K562 (cell line): ENCODE measurements around the gene GMPR. TPM values are rescaled to one million over a fixed set of nuclear protein-coding genes. Genes with fewer than 3 reads are reported as not detected.
A peak's percentile ranks its signal among the peaks of the same experiment; 100 is the strongest.

Source experiments
- DPF2 ChIP-seq: fragments of 450-650 bp; IDR thresholded peaks from 2 replicates; pipeline ENCODE4 v1.6.1; 2016
- FOSL1 ChIP-seq: fragments of 200-800 bp; sonication (Bioruptor generic); conservative IDR thresholded peaks from 2 replicates; pipeline ENCODE4 v1.6.1; 2016; ENCODE audit warnings: missing genetic modification characterization, missing compliant biosample characterization
- NR4A1 ChIP-seq, 2 experiments: fragments of 250-450 bp in 1 of 2; fragments of 450-650 bp in 1 of 2; sonication (Bioruptor Pico) in 1 of 2; IDR thresholded peaks; 2 replicates each; pipeline versions ENCODE4 v1.4.0 to v1.6.1; 2016 to 2020; ENCODE audit warnings: mild to moderate bottlenecking in 2 of 2, missing compliant biosample characterization in 1 of 2, missing genetic modification characterization in 1 of 2, moderate library complexity in 1 of 2
- PML ChIP-seq: IDR thresholded peaks from 2 replicates; pipeline ENCODE4 v1.6.1; 2012; ENCODE audit warnings: low read length, inconsistent platforms
- POLR2AphosphoS5 ChIP-seq: IDR thresholded peaks from 2 replicates; pipeline ENCODE4 v1.6.1; 2011; ENCODE audit warnings: mild to moderate bottlenecking, low read depth, low read length, moderate library complexity; ENCODE audit not compliant: control insufficient read depth, insufficient read depth
- RB1 ChIP-seq: fragments of 450-650 bp; IDR thresholded peaks from 2 replicates; pipeline ENCODE4 v1.6.1; 2017; ENCODE audit warnings: low read depth, mild to moderate bottlenecking
- RFX7 ChIP-seq: fragments of 250-450 bp; sonication (Bioruptor Pico); IDR thresholded peaks from 2 replicates; pipeline ENCODE4 v1.5.1; 2021; ENCODE audit warnings: mild to moderate bottlenecking
- SMC3 ChIP-seq: conservative IDR thresholded peaks from 2 replicates; pipeline ENCODE4 v1.6.1; 2011; ENCODE audit warnings: low read depth, low read length, improper control_type of control experiment; ENCODE audit not compliant: insufficient read depth
- ZNF175 ChIP-seq: fragments of 200-800 bp; sonication (Bioruptor generic); IDR thresholded peaks from 2 replicates; pipeline ENCODE4 v1.6.1; 2016; ENCODE audit warnings: low read depth, mild to moderate bottlenecking, missing genetic modification characterization, missing compliant biosample characterization
- ZNF224 ChIP-seq: sonication (generic); formaldehyde crosslinking; IDR thresholded peaks from 2 replicates; pipeline ENCODE4 v1.8.0; 2022; ENCODE audit warnings: mild to moderate bottlenecking, missing genetic modification reagents
- ZNF589 ChIP-seq: fragments of 200-800 bp; sonication (Bioruptor generic); IDR thresholded peaks from 2 replicates; pipeline ENCODE4 v1.6.1; 2016; ENCODE audit warnings: low read depth, missing genetic modification characterization, missing compliant biosample characterization
- ZNF764 ChIP-seq: fragments of 250-450 bp; sonication (Bioruptor Pico); IDR thresholded peaks from 2 replicates; pipeline ENCODE4 v1.4.0; 2020; ENCODE audit warnings: low read depth, mild to moderate bottlenecking, moderate library complexity
- polyA plus RNA-seq, 8 experiments: library from polyadenylated mRNA; depleted of rRNA in 4 of 8; stranded (reverse) in 5 of 8; unstranded in 3 of 8; fragments of >200 nt; fragmentation: Nextera tagmentation in 2 of 8; fragmentation: Illumina TruSeq in 1 of 8; extraction: Ambion mirVana in 2 of 8; extraction: Trizol in 1 of 8; gene quantifications; 2 replicates each; pipeline versions ENCODE4 v1.2.1 to v1.2.3, GENCODE V29; 2011 to 2014; ENCODE audit warnings: inconsistent platforms in 1 of 8, missing spikeins in 1 of 8
- total RNA-seq, 7 experiments: library from RNA; depleted of rRNA in 6 of 7; stranded (reverse); fragments of >200 nt in 6 of 7; fragmentation: Illumina TruSeq in 2 of 7; extraction: Trizol in 2 of 7; gene quantifications; 2 replicates each; pipeline versions ENCODE4 v1.2.1 to v1.2.3, GENCODE V29; 2011 to 2021; ENCODE audit warnings: low replicate concordance in 1 of 7
- TF ChIP-seq, protein P1 (sequence below): IDR thresholded peaks from 2 replicates; pipeline ENCODE4 v1.6.1; 2011; ENCODE audit not compliant: insufficient read length; ENCODE audit errors: extremely low read depth
- TF ChIP-seq, protein P2 (sequence below): fragments of 450-650 bp; IDR thresholded peaks from 2 replicates; pipeline ENCODE4 v1.6.1; 2017; ENCODE audit warnings: antibody characterized with exemption
- TF ChIP-seq, protein P3 (sequence below): fragments of 250-450 bp; sonication (Bioruptor Pico); IDR thresholded peaks from 2 replicates; pipeline ENCODE4 v1.5.1; 2021; ENCODE audit warnings: mild to moderate bottlenecking
- TF ChIP-seq, protein P4 (sequence below): IDR thresholded peaks from 2 replicates; pipeline ENCODE4 v1.6.1; 2011; ENCODE audit warnings: borderline replicate concordance, low read depth, mild to moderate bottlenecking, moderate library complexity, low read length; ENCODE audit not compliant: insufficient read depth, poor library complexity, severe bottlenecking
- TF ChIP-seq, protein P5 (sequence below): fragments of 450-650 bp; IDR thresholded peaks from 2 replicates; pipeline ENCODE4 v1.6.1; 2016; ENCODE audit warnings: mild to moderate bottlenecking

Gene GMPR
- total and polyA plus RNA-seq, 9 of the 15 experiments (the other 6 are each of a cell fraction or from before 2014, with no cell fraction given) = 34.6 to 83.7 (median 49.8) TPM

DNA sequence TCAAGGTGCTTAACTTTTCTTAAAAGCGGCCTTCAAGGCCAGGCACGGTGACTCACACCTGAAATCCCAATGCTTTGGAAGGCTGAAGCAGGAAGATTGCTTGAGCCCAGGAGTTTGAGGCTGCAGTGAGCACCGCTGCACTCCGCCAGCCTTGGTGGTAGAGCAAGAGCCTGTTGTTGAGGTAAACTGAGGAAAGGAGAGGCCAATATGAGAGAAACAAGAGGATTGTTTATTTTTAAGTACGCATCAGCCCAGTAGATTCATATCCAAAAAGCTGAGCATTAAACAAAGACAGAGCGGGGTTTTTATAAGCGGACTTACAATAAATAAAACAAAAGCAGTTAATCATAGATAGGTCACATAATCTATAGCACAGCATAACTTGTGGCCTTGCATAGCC is 15.0 kb upstream of the GMPR start (continued):
- TF ChIP-seq NR4A1 (CRISPR knock-in tag; IDR thresholded peaks at IDR 0.05) = no peak
- no peak for TF ChIP-seq NR4A1 (tag; IDR thresholded peaks at IDR 0.05)
- TF ChIP-seq, protein P1, sequence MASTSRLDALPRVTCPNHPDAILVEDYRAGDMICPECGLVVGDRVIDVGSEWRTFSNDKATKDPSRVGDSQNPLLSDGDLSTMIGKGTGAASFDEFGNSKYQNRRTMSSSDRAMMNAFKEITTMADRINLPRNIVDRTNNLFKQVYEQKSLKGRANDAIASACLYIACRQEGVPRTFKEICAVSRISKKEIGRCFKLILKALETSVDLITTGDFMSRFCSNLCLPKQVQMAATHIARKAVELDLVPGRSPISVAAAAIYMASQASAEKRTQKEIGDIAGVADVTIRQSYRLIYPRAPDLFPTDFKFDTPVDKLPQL = no peak
- no peak for TF ChIP-seq DPF2
- TF ChIP-seq, protein P2, sequence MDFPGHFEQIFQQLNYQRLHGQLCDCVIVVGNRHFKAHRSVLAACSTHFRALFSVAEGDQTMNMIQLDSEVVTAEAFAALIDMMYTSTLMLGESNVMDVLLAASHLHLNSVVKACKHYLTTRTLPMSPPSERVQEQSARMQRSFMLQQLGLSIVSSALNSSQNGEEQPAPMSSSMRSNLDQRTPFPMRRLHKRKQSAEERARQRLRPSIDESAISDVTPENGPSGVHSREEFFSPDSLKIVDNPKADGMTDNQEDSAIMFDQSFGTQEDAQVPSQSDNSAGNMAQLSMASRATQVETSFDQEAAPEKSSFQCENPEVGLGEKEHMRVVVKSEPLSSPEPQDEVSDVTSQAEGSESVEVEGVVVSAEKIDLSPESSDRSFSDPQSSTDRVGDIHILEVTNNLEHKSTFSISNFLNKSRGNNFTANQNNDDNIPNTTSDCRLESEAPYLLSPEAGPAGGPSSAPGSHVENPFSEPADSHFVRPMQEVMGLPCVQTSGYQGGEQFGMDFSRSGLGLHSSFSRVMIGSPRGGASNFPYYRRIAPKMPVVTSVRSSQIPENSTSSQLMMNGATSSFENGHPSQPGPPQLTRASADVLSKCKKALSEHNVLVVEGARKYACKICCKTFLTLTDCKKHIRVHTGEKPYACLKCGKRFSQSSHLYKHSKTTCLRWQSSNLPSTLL = no peak
- no peak for TF ChIP-seq ZNF175 (CRISPR knock-in tag)
- TF ChIP-seq ZNF764 (CRISPR knock-in tag) = no peak
- TF ChIP-seq, protein P3, sequence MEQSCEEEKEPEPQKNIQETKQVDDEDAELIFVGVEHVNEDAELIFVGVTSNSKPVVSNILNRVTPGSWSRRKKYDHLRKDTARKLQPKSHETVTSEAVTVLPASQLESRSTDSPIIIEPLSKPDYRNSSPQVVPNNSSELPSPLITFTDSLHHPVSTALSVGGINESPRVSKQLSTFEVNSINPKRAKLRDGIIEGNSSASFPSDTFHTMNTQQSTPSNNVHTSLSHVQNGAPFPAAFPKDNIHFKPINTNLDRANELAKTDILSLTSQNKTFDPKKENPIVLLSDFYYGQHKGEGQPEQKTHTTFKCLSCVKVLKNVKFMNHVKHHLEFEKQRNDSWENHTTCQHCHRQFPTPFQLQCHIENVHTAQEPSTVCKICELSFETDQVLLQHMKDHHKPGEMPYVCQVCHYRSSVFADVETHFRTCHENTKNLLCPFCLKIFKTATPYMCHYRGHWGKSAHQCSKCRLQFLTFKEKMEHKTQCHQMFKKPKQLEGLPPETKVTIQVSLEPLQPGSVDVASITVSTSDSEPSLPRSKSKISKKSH (CRISPR knock-in tag) = no peak
- TF ChIP-seq, protein P4, sequence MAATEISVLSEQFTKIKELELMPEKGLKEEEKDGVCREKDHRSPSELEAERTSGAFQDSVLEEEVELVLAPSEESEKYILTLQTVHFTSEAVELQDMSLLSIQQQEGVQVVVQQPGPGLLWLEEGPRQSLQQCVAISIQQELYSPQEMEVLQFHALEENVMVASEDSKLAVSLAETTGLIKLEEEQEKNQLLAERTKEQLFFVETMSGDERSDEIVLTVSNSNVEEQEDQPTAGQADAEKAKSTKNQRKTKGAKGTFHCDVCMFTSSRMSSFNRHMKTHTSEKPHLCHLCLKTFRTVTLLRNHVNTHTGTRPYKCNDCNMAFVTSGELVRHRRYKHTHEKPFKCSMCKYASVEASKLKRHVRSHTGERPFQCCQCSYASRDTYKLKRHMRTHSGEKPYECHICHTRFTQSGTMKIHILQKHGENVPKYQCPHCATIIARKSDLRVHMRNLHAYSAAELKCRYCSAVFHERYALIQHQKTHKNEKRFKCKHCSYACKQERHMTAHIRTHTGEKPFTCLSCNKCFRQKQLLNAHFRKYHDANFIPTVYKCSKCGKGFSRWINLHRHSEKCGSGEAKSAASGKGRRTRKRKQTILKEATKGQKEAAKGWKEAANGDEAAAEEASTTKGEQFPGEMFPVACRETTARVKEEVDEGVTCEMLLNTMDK = no peak
- no peak for TF ChIP-seq POLR2AphosphoS5
- no peak for TF ChIP-seq PML
- TF ChIP-seq RB1 = no peak
- TF ChIP-seq, protein P5, sequence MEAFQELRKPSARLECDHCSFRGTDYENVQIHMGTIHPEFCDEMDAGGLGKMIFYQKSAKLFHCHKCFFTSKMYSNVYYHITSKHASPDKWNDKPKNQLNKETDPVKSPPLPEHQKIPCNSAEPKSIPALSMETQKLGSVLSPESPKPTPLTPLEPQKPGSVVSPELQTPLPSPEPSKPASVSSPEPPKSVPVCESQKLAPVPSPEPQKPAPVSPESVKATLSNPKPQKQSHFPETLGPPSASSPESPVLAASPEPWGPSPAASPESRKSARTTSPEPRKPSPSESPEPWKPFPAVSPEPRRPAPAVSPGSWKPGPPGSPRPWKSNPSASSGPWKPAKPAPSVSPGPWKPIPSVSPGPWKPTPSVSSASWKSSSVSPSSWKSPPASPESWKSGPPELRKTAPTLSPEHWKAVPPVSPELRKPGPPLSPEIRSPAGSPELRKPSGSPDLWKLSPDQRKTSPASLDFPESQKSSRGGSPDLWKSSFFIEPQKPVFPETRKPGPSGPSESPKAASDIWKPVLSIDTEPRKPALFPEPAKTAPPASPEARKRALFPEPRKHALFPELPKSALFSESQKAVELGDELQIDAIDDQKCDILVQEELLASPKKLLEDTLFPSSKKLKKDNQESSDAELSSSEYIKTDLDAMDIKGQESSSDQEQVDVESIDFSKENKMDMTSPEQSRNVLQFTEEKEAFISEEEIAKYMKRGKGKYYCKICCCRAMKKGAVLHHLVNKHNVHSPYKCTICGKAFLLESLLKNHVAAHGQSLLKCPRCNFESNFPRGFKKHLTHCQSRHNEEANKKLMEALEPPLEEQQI = no peak
- TF ChIP-seq ZNF224 (CRISPR knock-in tag) = no peak
- TF ChIP-seq RFX7 (CRISPR knock-in tag) = no peak
- TF ChIP-seq FOSL1 (tag) = peak; percentile 41; the same call in 1 of the 2 replicates
- TF ChIP-seq ZNF589 = peak; percentile 55; the same call in 1 of the 2 replicates
- TF ChIP-seq SMC3 = no peak
